ENCODE data around the gene TBCK.
"Not testable (repeated sequence)": the region's sequence is repeated elsewhere in the genome, so short reads cannot be mapped to it uniquely, and the experiment has no call there.

The TBCK gene

GRCh38 chr4:106315968-106316772 lies at the start of gene TBCK, which contains the start of gene AIMP1:
TBCK (minus strand) TSS chr4:106316209; CDS start chr4:106308960, 7,249 bp downstream.
AIMP1 (plus strand) TSS chr4:106316550; CDS start chr4:106325010, 8,460 bp downstream.
- peak; percentile 95 for DNase-seq (ENCODE audit: low spot score)

- no peak for DNase-seq (ENCODE audit: low spot score)
These were observed 49.6 kb upstream of the TBCK start for GRCh38 chr4:106365613-106366012.

GRCh38 chr4:106364282-106364681 lies 48.3 kb upstream of the TBCK start:
- no peak for DNase-seq (ENCODE audit: low spot score)

DNA sequence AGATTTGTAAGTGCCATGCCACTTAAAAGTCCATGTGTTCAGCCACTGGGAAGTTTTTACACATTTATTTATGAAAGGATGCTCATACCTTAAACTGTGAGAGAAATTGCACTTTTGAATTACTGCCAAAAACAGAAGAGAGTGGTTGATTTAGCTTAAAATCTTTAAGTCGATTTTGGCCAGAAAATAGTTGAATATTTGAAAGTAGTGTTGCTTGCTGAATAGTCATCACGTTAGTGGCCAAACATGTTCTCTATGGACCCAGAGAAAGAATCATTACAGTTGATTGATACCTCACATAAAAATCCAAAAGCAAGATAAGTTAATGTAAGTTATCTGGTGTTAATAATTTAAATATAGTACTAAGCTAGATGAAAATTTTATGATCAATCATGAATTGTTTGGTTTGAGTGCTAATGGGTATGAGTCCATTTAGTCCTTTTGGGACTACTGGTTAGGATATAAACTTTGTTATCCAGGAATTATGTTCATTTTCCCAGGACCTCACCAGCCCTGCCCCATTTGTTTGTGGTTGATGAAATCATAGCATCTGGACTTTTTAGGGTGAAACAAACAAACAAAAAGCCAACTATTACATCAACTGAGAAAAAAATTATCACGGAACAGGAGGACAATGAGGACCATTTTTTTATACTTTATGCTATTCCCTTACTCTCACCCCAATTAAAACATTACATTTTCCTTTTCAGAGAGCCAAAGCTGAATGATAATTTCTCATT lies 46.2 kb upstream of the TBCK start:
- no peak for DNase-seq (ENCODE audit: low spot score)

DNA sequence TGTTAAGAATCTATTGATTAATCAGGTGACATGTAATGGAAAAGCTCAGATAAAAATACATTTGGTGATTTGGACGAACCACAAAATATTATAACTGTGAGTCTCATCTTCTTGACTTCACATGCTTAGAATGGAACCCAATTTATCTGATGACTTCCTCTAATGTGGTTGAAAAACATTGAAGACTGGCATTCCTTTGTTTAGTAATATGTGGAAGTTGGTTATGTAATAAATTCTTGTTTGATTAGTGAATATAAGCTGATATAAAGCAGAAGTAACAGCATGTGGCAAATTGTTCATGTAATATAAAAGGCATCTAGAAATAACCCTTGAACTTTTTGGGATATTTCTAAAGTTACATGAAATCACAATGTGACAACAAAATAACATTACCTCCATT lies 42.9 kb upstream of the TBCK start:
- DNase-seq (ENCODE audit: low spot score), result no peak

DNA sequence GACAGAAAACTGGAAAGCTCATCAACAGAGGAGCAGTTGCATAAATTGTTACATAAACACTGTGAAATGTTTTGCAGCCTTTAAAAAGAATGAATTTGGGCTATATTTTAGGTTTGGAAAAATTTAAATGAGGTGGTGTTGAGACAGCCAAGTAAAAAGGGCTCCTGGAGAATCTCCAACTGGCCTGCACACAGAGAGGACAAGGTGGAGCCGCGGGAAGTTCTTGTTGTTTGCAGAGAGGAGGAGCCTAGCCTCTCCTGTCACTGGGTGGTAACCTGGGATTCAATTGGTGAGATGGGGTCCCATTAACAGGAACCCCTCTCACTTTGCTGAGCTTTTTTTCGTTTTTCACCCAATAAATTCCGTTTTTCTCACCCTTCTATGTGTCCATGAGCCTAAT lies 39.2 kb upstream of the TBCK start:
- no peak for DNase-seq (ENCODE audit: low spot score)

DNA sequence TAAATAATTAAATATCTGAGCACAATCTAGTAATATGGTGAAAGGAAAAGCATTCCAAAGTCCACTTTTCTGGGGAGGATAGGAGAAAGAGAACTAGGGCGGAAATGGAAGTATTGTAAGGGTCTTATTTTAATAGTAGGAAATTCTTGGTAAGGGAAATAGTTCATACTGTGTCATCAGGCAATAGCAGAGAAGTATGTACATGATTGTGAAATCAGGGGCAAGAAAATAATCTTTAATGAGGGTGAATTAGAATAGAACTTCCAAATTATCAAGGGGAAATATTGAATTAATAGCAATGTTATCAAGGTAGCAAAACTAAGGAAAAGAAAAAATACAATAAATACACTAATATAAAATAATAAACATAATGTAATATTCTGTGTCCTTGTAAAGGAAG lies 37.8 kb upstream of the TBCK start:
- DNase-seq (ENCODE audit: low spot score), result no peak

DNA sequence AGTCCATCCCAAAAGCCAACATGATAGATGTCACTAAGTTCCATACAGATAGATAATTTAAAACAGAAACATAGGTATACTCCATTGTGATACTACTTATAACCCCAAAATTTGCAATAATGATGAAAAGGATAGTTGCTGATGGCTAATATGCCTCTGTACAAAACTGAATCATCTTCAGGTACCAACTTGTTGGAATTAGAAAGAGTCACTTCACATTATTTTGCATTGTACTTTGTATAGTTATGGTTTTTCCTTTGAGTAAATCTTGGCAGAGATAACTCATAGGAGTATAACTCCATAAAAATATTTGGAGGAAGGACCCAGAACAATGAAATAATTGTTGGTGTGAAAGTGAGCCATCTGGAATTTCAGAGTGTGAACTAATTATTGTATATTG lies 35.0 kb upstream of the TBCK start:
- DNase-seq (ENCODE audit: low spot score), result no peak

- DNase-seq (ENCODE audit: low spot score), result no peak
These were observed 31.2 kb upstream of the TBCK start for GRCh38 chr4:106347167-106347566.

DNA sequence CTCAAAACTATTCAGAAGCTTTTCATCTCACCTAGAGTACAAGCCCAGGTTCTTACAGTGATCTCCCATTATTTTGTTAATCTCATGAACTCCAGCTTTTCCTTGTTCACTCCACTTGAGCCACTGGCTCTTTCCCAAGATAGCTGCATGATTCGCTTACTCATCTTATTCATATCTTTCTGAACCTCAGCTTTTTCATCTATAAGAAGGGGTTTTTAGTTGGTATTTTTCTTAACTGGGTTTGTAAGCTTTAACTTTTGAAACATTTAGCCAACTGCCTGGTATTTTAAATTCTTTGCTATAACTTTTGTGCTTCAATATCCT lies 28.6 kb upstream of the TBCK start:
- no peak for DNase-seq (ENCODE audit: low spot score)

DNA sequence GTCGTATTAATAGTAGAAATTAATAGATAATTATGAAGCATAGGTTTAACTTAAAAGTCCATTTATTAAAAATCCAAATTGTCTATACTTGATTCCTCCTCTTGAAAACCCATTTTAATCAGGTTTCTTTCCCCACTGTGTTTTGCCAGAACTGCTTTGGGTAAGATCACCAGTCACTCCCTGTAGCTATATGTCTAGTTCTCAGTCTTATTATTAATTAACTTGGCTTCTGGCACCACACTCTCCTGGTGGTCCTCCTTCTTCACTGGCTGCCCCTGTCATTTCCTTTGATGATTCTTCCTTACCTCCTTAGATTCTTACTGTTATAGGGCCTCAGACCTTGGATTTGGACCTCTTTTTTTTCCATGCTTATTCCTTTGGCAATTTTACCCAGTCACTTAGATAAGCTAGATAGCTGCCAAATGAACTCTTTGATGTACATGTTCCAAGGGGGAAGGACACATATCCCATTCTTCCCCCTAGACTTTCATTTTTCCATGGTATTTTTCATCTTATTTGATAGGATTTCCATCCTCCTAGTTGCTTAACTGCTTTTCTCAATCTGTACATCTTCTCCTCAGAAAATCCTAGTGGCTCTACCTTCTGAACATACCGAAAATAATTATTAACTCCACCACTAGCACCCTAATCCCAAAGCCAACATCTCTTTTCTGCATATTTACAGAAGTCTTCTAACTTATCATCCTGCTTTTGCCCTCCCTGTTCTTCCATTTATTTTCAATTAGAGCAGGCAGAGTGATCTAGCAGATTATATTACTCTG lies 28.0 kb upstream of the TBCK start:
- no peak for DNase-seq (ENCODE audit: low spot score)

DNA sequence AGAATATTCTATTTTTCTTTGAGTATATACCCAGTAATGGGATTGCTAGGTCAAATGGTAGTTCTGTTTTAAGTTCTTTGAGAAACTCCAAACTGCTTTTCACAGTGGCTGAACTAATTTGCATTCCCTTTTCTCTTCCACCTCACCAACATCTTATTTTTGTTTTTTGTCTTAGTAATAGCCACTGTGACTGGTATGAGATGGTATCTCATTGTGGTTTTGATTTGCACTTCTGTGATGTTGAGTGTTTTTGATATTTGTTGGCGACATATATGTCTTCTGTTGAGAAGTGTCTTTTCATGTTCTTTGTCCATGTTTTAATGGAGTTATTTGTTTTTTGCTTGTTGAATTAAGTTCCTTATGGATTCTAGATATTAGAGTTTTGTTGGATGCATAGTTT lies 24.8 kb upstream of the TBCK start:
- DNase-seq (ENCODE audit: low spot score), result no peak

GRCh38 chr4:106339431-106339830 lies 23.4 kb upstream of the TBCK start:
- no peak for DNase-seq (ENCODE audit: low spot score)

DNA sequence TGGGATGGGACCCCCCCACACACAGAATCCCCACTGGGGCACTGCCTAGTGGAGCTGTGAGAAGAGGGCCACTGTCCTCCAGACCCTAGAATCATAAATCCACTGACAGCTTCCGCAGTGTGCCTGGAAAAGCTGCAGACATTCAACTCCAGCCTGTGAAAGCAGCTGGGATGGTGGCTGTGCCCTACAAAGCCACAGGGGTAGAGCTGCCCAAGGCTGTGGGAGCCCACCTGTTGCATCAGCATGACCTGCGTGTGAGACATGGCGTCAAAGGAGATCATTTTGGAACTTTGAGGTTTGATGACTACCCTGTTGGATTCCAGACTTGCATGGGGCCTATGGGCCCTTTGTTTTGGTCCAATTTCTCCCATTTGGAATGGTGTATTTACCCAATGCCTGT lies 22.7 kb upstream of the TBCK start:
- no peak for DNase-seq (ENCODE audit: low spot score)

GRCh38 chr4:106337916-106338315 lies 21.9 kb upstream of the TBCK start:
- no peak for DNase-seq (ENCODE audit: low spot score)

DNA sequence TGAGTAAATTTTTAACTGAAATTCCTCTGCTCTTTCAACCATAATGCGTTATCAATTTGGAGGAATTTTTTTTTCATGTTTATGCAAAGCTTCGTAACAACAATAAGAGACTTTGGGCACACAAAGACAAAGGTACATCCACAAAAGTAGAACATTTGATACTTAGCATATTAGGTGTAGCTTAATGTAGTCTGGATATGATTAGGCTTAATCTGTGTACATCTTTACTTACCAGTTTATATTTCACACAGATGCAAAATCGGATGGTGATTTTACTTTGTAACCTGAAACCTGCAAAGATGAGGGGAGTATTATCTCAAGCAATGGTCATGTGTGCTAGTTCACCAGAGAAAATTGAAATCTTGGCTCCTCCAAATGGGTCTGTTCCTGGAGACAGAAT lies 20.6 kb upstream of the TBCK start:
- no peak for DNase-seq (ENCODE audit: low spot score)

- DNase-seq (ENCODE audit: low spot score), result no peak
These were observed 18.9 kb upstream of the TBCK start for GRCh38 chr4:106334741-106335470.

DNA sequence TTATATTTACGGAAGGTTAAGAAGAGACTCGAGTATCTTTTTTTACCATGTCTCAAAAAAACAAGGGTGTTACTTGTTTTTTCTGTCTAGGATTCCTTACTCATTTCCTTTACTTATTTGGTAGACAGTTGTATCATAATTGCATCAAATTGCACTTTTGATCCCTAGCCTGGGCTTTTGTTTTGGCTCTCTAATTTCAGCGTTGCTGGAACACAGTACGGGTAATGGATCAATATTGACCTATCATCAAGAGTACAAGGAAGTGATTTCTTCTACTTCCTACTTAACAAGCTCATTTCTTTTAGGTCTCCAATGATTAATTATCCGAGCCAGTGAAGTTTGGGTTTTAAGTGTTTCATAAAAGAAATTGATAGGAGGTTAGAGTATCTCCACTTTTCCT lies 17.2 kb upstream of the TBCK start:
- DNase-seq (ENCODE audit: low spot score), result no peak

DNA sequence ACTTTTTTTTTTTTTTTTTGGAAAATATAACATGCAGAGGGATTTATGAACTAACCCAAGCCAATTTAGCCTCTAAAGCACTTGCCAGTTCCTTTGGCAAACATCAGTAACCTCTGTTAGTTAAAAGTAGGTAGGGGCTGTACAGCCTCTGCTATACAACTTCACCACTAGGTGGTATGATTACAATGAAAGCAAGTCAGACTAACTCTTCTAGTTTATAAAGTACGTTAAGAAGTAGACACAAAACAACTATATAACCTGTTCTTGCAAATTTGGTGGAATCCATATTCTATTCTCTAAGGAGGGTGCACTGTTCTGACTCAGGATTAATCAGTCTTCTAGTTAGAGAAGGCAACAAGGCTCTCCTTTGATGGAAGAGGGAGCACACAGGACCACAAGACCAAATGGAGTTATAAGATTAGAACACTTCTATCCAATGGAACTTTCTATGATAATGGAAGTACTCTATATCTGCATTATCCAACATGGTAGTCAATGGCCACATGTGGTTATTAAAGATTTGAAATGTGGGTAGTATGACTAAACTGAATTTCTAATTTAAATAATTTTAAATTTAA lies 13.1 kb upstream of the TBCK start:
- peak; percentile 29 for DNase-seq (ENCODE audit: low spot score)

GRCh38 chr4:106325800-106326199 lies 9.8 kb upstream of the TBCK start:
- no peak for DNase-seq (ENCODE audit: low spot score)

GRCh38 chr4:106323119-106323518 lies 7.1 kb upstream of the TBCK start:
- no peak for DNase-seq (ENCODE audit: low spot score)

GRCh38 chr4:106321814-106322213 lies 5.8 kb upstream of the TBCK start:
- not testable (repeated sequence) for DNase-seq (ENCODE audit: low spot score)

Data from cerebellar cortex (tissue), 1 donor.